Natural killer cell (primary cell): Measurements from ENCODE around the gene APBA1. TPM values are rescaled to one million over a fixed set of nuclear protein-coding genes. Genes with fewer than 3 reads are reported as not detected.
"Not testable (repeated sequence)": the region's sequence is repeated elsewhere in the genome, so short reads cannot be mapped to it uniquely, and the experiment has no call there.

Experiments used
- ATAC-seq, 3 donors: fragments of 150-1000 bp in 2 of 3; fragments of 200-7000 bp in 1 of 3; cut with Tn5 transposase; 1 replicate in 1 of 3; 2 replicates in 2 of 3; pipeline ENCODE4 v1.10.0; 2021; ENCODE audit warnings: mild to moderate bottlenecking in 2 of 3, moderate library complexity in 2 of 3
- DNase-seq, 2 donors: peaks; one replicate each; pipeline versions ENCODE4 v3.0.0 to v3.0.0-alpha.2; 2013 to 2021; ENCODE audit warnings: mixed read lengths in 1 of 2
- H3K27ac ChIP-seq: one replicate; pipeline ENCODE4 v1.5.1; 2013; ENCODE audit warnings: mild to moderate bottlenecking, low read length
- H3K27me3 ChIP-seq: one replicate; pipeline ENCODE4 v1.6.1; 2013; ENCODE audit warnings: low read length; ENCODE audit not compliant: control insufficient read depth, insufficient read depth
- H3K36me3 ChIP-seq: one replicate; pipeline ENCODE4 v1.6.1; 2013; ENCODE audit warnings: low read length; ENCODE audit not compliant: control insufficient read depth, insufficient read depth
- H3K4me1 ChIP-seq: one replicate; pipeline ENCODE4 v1.6.1; 2013; ENCODE audit warnings: low read length; ENCODE audit not compliant: control insufficient read depth, insufficient read depth
- H3K4me3 ChIP-seq: one replicate; pipeline ENCODE4 v1.5.1; 2013; ENCODE audit warnings: low read length
- H3K9me3 ChIP-seq: one replicate; pipeline ENCODE4 v1.6.1; 2013; ENCODE audit warnings: low read length; ENCODE audit not compliant: control insufficient read depth, insufficient read depth
- H3K27ac Mint-ChIP-seq, 2 donors: one replicate each; pipeline ENCODE4 v1.8.0; 2022; ENCODE audit warnings: mild to moderate bottlenecking in 2 of 2, mixed read lengths in 2 of 2, moderate library complexity in 1 of 2
- H3K27me3 Mint-ChIP-seq, 2 donors: one replicate each; pipeline ENCODE4 v1.8.0; 2022; ENCODE audit warnings: low read depth in 2 of 2, mixed read lengths in 2 of 2
- H3K36me3 Mint-ChIP-seq: one replicate; pipeline ENCODE4 v1.8.0; 2022; ENCODE audit warnings: mixed read lengths
- H3K4me1 Mint-ChIP-seq, 2 donors: one replicate each; pipeline ENCODE4 v1.8.0; 2022; ENCODE audit warnings: mixed read lengths in 2 of 2
- H3K4me3 Mint-ChIP-seq: one replicate; pipeline ENCODE4 v1.8.0; 2022; ENCODE audit warnings: mild to moderate bottlenecking, moderate library complexity, mixed read lengths
- H3K9me3 Mint-ChIP-seq, 2 donors: one replicate each; pipeline ENCODE4 v1.8.0; 2022; ENCODE audit warnings: mixed read lengths in 2 of 2
- WGBS: methylation state at CpG from one replicate; pipeline ENCODE4 v1.1.7; 2013; ENCODE audit warnings: missing lambda C conversion rate; ENCODE audit not compliant: insufficient coverage; 5-methylcytosine and 5-hydroxymethylcytosine counted together
- intact Hi-C: fragments of 100-400 bp; cut with micrococcal nuclease; formaldehyde crosslinking; loops from one replicate; pipeline ENCODE4 v1.14.2; 2022
- total RNA-seq, 4 donors: library from RNA; stranded (reverse); fragments of 120-200 nt in 1 of 4; gene quantifications; one replicate each; pipeline versions ENCODE4 v1.2.3 to v1.2.4, GENCODE V29; 2013 to 2022
- TF ChIP-seq, protein P1 (sequence below): fragments of 200-600 bp; IDR thresholded peaks from one replicate; pipeline ENCODE4 v1.8.0; 2022; ENCODE audit warnings: antibody characterized with exemption

Gene APBA1
- total RNA-seq, 3 donors from 2014 or later (not counting 1 experiment from before 2014, with no cell fraction given) = 0.11 to 0.31 (median 0.13) TPM

DNA sequence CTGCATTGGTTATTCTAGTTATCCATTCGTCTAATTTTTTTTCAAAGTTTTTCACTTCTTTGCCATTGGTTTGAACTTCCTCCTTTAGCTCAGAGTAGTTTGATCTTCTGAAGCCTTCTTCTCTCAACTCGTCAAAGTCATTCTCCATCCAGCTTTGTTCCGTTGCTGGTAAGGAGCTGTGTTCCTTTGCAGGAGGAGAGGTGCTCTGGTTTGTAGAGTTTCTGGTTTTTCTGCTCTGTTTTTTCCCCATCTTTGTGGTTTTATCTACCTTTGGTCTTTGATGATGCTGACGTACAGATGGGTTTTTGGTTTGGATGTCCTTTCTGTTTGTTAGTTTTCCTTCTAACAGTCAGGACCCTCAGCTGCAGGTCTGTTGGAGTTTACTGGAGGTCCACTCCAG lies 232.5 kb downstream of the APBA1 start:
- not testable (repeated sequence) for H3K27me3 ChIP-seq, H3K36me3 ChIP-seq, H3K4me3 Mint-ChIP-seq, H3K4me1 ChIP-seq, H3K36me3 Mint-ChIP-seq, DNase-seq, H3K4me1 Mint-ChIP-seq, H3K4me3 ChIP-seq, H3K27me3 Mint-ChIP-seq, H3K9me3 Mint-ChIP-seq, H3K27ac Mint-ChIP-seq, H3K27ac ChIP-seq, H3K9me3 ChIP-seq, ATAC-seq
- intact Hi-C loops = loop anchor here (10.0 kb wide), 1 partner anchor 55 kb away; no protein-coding TSS in a partner anchor
- WGBS = 60% methylated on average over 3 of the region's 4 CpGs

DNA sequence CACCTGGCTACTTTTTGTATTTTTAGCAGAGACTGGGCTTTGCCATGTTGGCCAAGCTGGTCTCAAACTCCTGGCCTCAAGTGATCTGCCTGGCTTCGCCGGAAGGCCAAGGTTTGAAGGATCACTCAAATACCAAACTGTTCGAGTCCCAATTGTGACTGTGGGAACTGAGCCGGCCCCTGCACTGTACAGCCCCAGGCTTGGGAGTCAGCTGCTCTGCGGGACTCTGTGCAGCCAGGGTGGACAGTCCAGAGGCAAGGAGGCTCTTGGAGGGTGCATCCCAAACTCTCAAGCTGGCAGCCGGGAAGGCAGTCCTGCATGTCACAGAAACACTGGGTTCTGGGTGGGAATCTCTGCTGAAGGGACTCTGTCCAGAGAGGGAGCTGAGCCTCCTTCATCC lies 238.2 kb downstream of the APBA1 start:
- no peaks in the 10 kb centered on the region for H3K27me3 ChIP-seq
- WGBS = 94% methylated on average over 6 of the region's 6 CpGs
- TF ChIP-seq, protein P1, sequence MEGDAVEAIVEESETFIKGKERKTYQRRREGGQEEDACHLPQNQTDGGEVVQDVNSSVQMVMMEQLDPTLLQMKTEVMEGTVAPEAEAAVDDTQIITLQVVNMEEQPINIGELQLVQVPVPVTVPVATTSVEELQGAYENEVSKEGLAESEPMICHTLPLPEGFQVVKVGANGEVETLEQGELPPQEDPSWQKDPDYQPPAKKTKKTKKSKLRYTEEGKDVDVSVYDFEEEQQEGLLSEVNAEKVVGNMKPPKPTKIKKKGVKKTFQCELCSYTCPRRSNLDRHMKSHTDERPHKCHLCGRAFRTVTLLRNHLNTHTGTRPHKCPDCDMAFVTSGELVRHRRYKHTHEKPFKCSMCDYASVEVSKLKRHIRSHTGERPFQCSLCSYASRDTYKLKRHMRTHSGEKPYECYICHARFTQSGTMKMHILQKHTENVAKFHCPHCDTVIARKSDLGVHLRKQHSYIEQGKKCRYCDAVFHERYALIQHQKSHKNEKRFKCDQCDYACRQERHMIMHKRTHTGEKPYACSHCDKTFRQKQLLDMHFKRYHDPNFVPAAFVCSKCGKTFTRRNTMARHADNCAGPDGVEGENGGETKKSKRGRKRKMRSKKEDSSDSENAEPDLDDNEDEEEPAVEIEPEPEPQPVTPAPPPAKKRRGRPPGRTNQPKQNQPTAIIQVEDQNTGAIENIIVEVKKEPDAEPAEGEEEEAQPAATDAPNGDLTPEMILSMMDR = no peak
- H3K27ac ChIP-seq = no peak overlapping the region
- DNase-seq = no peak
- Mint-ChIP-seq H3K27ac (no peak overlapping the region), H3K36me3 (no peaks in the 10 kb centered on the region), H3K4me1 (no peaks in the 10 kb centered on the region), H3K9me3 (no peaks in the 10 kb centered on the region), H3K4me3 (no peak overlapping the region), H3K27me3 (no peaks in the 10 kb centered on the region)
- no peaks in the 10 kb centered on the region for H3K4me1 ChIP-seq
- no peaks in the 10 kb centered on the region for H3K9me3 ChIP-seq
- no peak overlapping the region for H3K4me3 ChIP-seq
- ATAC-seq = no peak
- no peaks in the 10 kb centered on the region for H3K36me3 ChIP-seq
- intact Hi-C loops = no loop called here

DNA sequence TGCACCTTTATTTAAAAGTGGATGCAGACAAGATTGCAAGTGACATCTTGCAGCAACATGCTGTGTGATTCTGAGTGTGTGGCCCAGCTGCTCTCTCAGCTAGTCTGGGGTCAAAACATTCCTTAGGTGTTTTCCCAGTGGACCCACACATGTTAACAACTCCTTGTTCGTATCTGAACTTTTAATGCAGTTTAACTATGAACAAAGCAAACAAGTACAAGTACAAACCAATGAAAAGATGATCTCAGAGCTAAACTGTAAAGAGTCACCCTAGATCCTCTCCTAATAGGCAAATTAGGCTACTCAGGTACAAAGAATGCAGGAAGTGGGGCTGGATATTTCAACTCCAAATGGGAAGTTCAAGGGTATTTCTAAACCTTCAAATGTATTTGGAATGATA lies 238.8 kb downstream of the APBA1 start:
- no peak overlapping the region for H3K4me3 Mint-ChIP-seq
- no peaks in the 10 kb centered on the region for H3K36me3 Mint-ChIP-seq
- ATAC-seq (no peak), DNase-seq (no peak)
- Histone ChIP-seq H3K27me3 (no peaks in the 10 kb centered on the region), H3K9me3 (no peaks in the 10 kb centered on the region), H3K27ac (no peak overlapping the region), H3K36me3 (no peaks in the 10 kb centered on the region), H3K4me1 (no peaks in the 10 kb centered on the region), H3K4me3 (no peak overlapping the region)
- no peaks in the 10 kb centered on the region for H3K4me1 Mint-ChIP-seq
- 20% methylated on average over 1 of the region's 1 CpG for WGBS
- intact Hi-C loops = no loop called here
- TF ChIP-seq, protein P1 = no peak
- H3K27ac Mint-ChIP-seq = no peak overlapping the region
- no peaks in the 10 kb centered on the region for H3K27me3 Mint-ChIP-seq
- H3K9me3 Mint-ChIP-seq = no peaks in the 10 kb centered on the region

DNA sequence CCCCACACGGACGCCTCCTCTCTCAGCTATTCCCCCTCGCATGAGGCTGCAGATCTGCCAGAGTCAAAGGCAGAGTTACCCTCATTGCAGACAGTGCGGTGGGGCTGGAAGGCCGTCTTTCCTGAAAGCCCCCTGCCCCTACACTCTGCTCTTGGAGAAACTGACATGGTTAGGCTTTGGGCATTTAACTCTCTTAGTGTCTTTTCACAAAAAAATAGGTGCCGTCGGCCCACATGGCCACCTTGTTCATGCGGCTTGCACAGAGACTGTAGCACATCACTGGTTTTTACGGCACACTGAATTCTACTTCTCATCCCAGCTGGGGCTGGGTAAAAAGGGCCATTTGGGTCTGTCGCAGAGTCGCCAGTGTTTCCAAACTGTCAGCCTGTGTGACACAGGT lies 239.5 kb downstream of the APBA1 start:
- Mint-ChIP-seq H3K27me3 (no peaks in the 10 kb centered on the region), H3K4me3 (no peak overlapping the region), H3K36me3 (no peaks in the 10 kb centered on the region), H3K9me3 (no peaks in the 10 kb centered on the region), H3K27ac (no peak overlapping the region), H3K4me1 (no peaks in the 10 kb centered on the region)
- ATAC-seq (no peak), DNase-seq (no peak)
- Histone ChIP-seq H3K27ac (no peak overlapping the region), H3K4me3 (no peak overlapping the region), H3K36me3 (no peaks in the 10 kb centered on the region), H3K27me3 (no peaks in the 10 kb centered on the region), H3K4me1 (no peaks in the 10 kb centered on the region), H3K9me3 (no peaks in the 10 kb centered on the region)
- TF ChIP-seq, protein P1 = no peak
- WGBS = 92% methylated on average over 11 of the region's 11 CpGs
- intact Hi-C loops = no loop called here
